ENCODE data around the gene FAM83B.
"Not testable (repeated sequence)": the region's sequence is repeated elsewhere in the genome, so short reads cannot be mapped to it uniquely, and the experiment has no call there.

The FAM83B gene

DNA sequence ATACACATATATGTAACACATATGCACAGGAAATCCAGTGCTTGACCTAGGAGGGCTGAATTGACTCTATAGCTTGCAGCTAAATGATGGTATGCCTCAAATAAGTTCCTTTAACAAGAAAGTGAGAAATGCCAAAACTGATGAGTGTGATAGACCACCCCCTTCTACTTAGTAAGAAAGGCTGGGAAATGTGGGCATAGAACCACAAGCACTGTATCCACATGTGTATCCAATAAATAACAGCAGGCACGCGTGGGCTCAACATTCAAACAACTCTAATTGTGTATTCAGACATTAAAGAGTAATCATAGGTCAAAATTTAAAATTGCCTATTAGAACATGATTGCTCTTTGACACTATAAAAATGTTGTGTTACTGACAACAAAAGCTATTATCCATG is 54.1 kb downstream of the FAM83B start:
- no peak for DNase-seq

DNA sequence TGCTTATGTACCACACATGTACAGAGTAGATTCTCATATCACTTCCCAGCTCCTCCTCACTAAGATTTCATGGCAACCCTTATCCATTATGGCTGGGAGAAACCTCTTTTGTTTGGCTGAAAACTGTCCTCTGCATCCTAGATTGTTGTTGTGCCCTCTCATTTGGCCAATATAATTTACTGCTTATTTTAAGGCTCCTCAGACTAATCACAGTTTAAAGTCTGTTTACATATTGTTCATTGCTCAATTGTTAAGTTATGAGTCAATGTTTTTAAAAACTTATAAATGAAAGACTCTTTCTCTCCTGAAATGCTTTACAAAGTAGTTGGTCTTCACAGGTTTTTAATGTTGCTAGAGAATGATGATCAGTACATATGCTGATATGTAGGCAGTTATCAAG is 57.3 kb downstream of the FAM83B start:
- no peak for DNase-seq

GRCh38 chr6:54907355-54907754 is 60.8 kb downstream of the FAM83B start:
- no peak for DNase-seq

- no peak for DNase-seq
These were observed 62.6 kb downstream of the FAM83B start for GRCh38 chr6:54909184-54909583.

DNA sequence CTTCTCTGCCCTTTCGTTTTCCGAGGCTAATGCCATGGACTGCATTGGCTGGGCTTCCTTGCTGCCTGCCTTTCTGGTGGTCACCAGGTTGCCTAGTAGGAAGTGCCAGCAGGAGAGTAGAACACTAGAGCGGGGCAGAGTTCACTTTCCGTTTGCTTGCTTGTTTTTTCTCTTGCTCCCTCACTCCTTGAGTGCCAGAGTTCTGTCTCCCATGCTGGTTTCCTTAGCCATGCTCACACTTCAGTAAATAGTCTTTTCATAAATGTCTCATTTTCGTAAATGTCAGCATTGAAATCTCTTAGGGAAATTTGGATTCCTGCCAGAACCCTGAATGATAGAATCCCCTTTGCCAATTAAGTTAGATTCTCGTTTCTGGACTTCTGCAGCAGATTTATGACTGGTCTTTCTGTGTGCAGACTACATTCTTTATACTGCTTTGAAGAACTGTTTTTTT is 63.9 kb downstream of the FAM83B start:
- DNase-seq: no peak

DNA sequence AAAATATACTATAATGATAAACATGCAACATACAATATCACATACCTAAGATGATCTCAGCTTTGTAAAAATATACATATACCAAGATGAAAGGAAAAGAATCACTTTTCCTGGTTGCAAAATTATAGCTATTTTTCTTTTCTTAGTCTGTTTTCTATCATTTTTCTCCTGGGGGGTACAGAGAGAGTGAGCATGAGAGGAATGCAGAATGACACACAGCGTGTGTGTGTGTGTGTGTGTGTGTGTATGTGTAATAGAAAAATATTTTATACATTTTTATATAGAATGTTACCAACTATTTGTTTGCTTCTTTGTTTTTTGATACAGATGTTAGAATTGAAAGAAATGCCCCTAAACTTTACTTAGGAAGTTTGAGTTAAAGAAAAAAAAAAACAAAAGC is 64.3 kb downstream of the FAM83B start:
- no peak for DNase-seq

- no peak for DNase-seq
These were observed 66.6 kb downstream of the FAM83B start for GRCh38 chr6:54913211-54913610.

DNA sequence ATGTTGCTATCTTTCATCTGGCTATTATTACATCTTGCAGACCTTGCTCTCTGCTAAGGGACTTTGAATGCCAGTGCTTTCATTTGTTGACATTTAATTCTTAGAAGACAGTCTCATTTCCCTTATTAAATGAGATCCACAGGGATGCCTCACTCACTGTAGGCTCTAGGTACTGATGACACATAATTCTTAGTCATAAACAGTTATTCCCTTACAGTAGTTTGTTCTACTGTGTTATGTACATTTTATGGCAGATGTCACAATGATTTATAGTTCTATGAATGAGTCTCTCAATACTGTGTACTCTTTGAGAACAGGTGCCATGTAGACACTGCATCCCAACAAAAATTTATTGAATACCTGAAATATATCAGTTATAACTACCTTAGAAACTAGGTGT is 70.3 kb downstream of the FAM83B start:
- no peak for DNase-seq

GRCh38 chr6:54920628-54921027 is 74.1 kb downstream of the FAM83B start:
- DNase-seq: no peak

DNA sequence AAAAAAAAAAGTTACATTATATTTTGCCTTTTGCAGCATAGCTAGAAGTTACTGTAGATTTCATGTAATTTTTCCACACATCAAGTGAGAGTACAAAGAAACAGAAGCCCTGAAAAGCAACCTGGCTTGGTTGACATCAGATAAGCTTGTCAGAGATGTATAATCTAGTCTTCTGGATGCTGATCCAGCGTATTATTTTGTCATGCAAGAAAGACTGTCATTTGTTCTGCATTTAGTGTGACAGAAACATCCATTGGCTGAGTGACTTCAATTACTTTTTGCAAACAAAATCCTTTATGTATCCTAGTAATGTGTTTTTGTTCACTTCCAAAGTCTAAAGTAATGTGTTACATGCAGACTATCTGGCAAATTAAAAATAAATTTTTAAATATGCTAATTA is 75.3 kb downstream of the FAM83B start:
- no peak for DNase-seq

- no peak for DNase-seq
These were observed 82.8 kb downstream of the FAM83B start for GRCh38 chr6:54929245-54929909.

- no peak for DNase-seq
These were observed 86.1 kb downstream of the FAM83B start for GRCh38 chr6:54932622-54933021.

DNA sequence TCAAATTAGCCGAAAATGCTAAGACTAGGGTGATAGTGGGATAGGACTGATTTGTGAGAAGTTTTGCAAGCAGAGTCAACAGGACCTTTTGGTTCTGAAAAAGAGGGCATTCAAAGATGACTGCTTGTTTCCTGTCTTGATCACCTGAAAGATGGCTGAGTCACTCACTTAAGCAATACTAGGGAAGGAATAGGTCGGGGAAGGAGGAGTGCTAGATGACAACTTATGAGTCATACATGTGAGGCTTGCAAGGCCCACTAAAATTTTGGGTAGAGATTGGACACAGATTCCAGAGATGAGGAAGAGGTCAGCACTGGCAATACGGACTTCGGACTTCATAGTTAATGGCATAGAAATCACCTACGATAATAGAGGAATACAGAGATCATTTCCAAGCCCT is 89.2 kb downstream of the FAM83B start:
- DNase-seq: no peak

DNA sequence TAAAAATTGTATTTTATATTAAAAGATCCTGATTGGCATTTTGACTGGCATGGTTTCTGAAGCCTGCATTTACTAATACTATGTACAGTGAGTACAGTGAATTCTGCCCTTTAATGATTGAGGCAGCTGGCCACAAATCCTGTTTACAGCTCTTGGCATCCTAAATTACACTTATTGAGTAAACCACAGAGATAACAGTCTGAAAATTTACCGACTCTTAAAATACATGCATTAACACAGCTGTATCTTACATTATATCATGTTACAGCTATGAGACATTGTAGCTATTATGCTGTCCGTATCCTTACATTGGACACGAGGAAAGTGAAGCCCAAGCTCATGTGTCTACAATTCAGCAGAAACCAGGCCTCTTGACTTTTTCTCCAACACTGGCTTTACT is 90.8 kb downstream of the FAM83B start:
- DNase-seq: no peak

DNA sequence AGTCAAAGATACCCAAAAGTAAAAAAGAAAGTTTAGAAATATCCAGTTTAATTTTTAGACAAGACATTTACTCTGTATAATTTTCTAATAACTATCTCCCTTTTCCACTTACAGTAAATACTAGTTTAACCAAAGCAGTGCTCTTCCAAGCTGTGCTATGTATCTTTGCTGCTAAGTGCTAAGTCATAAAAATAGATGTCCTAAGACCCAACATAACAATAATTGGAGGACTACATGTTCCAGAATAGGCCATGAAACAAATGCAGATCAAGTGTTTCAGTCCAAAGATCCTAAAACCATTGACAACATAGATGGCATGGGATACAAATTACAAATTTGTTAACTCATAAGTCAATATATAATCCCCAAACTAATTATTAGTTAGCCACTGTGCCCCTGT is 111.1 kb downstream of the FAM83B start:
- DNase-seq: no peak

GRCh38 chr6:54958446-54958845 is 111.9 kb downstream of the FAM83B start:
- DNase-seq: no peak

GRCh38 chr6:54959820-54960219 is 113.2 kb downstream of the FAM83B start:
- DNase-seq: no peak

DNA sequence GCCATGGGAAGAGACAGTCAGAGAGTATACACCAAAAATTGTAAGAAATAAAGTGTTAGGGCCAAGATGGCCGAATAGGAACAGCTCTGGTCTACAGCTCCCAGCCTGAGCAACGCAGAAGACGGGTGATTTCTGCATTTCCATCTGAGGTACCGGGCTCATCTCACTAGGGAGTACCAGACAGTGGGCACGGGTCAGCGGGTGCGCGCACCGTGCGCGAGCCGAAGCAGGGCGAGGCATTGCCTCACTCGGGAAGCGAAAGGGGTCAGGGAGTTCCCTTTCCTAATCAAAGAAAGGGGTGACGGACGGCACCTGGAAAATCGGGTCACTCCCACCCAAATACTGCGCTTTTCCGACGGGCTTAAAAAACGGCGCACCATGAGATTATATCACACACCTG is 114.8 kb downstream of the FAM83B start:
- DNase-seq: not testable (repeated sequence)

DNA sequence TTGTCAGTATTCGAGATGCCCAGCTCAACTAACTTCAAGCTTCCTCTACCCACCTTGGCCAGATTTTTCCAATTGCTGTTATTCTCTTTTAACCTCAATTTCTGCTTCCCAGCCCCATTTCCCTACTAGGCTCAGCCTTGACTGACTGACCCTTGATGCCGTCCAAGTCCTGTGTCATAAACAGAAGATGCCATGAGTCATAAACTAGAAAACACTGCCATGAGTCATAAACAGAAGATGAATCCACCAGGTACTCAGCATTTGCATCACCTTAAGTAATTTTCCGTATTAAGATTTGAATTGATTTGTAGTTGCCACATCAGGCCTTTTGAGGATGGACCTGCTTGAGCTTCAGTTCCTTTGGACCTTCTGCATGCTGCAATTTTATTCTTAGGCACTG is 123.8 kb downstream of the FAM83B start:
- DNase-seq: no peak

DNA sequence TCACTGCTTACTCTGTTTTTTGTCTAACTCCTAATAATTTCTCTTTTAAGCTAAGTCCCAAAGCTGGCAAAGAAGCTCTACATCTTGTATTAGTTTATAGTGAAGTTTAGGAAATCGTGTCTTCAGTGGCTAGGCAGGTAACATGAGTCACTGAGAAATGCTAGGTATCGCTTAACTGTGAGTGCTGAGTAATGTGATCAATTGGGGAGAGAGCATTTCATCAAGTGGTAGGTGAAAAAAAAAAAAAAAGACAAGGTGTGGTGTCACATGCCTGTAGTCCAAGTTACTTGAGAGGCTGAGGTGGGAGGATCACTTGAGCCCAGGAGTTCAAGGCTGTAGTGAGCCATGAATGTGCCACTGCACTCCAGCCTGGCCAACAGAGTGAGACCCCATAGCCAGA is 125.3 kb downstream of the FAM83B start:
- DNase-seq: no peak

GRCh38 chr6:54979161-54979560 is 132.6 kb downstream of the FAM83B start:
- not testable (repeated sequence) for DNase-seq

DNA sequence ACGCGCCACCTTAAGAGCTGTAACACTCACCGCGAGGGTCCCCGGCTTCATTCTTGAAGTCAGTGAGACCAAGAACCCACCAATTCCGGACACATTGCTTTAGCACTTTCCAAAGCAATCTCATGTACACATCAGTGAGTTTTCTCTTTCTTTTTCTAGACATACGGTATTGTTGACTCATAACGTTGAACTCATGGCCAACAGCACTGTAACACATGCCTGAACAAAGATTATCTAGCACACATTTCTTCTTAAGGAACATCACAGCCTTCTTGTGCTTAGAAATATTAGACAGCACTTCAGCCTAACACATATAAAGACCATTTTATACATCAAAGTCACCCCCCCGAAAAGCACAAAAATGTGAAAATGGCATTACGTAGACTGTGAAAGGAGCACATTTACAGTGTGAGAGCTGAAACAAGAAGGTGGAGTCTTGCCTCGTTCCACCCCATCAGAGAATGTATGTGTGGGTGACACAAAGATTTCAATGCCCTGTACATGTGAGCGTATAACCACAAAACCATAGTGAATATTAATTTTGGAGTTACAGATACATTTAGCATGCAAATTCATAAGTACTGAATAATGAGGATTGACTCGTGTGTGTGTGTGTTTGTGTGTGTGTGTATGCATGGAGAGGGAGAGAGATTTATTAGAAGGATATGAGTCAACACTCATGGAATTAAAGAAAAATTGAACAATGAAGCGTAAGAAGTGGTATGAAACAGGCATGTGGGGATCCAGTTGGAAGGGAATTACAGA is 134.1 kb downstream of the FAM83B start:
- no peak for DNase-seq

GRCh38 chr6:54981276-54981609 is 134.7 kb downstream of the FAM83B start:
- DNase-seq: no peak

GRCh38 chr6:54981647-54982046 is 135.1 kb downstream of the FAM83B start:
- no peak for DNase-seq
